ENCODE data around the gene LRRC59. TPM values are rescaled to one million over a fixed set of nuclear protein-coding genes. Genes with fewer than 3 reads are reported as not detected.
A peak's percentile ranks its signal among the peaks of the same experiment; 100 is the strongest.

Gene LRRC59
- total RNA-seq, 1 donor from 2014 or later: 73.9 TPM

DNA sequence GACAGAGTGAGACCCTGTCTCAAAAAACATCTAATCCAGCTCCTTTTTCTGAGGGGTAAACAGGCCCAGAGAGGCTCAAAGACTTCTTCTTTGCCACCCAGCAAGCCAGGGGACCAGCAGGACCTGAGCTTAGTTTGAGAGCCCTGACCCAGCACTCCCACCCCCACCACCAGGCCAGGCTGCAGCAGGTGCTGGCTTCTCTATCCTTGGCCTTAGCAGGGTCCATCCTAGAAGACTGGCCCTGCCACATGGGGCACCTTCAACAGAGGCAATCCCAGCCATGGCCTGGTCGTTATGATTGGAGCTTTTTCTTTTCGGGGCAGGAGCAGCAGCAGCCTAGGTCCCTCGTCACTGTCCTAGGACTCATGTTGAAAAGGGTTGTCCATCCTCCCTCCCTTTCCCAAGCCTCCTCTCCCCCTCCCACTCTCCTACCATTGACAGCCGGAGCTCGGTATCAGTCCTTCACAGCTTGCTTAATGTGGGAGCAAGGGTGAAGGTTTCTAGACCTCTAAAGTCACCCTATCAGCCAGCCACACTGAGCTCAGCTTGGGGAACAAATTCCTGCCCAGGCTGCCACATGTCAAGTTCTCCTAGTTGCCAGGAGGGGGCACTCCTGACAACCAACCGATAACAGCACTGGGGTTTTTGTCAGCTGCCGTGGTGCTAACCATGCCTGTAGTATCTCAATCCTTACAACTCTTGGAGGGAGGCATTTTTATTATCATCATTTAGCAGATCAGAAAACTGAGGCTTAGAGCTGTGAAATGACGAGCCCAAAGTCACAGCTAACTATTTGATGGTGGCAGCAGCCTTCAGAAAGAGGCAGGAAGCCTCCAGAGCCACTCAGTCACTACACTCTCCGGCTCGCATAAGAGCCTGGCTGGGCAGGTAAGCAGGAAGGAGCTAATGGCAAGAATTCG lies 35.5 kb downstream of the LRRC59 start:
- Mint-ChIP-seq H3K36me3 (ENCODE audit: unreplicated experiment) (no peaks in the 10 kb centered on the region), H3K4me3 (ENCODE audit: unreplicated experiment) (peak overlapping the region; percentile 25), H3K27ac (ENCODE audit: unreplicated experiment) (peak overlapping the region; percentile 62), H3K4me1 (ENCODE audit: low read depth, unreplicated experiment) (peaks cover 35% of the 10 kb centered on the region), H3K27me3 (ENCODE audit: unreplicated experiment) (peaks cover 6% of the 10 kb centered on the region), H3K9me3 (ENCODE audit: unreplicated experiment) (peaks cover 9% of the 10 kb centered on the region)
- DNase-seq: peak; percentile 54
- TF ChIP-seq, protein P1, sequence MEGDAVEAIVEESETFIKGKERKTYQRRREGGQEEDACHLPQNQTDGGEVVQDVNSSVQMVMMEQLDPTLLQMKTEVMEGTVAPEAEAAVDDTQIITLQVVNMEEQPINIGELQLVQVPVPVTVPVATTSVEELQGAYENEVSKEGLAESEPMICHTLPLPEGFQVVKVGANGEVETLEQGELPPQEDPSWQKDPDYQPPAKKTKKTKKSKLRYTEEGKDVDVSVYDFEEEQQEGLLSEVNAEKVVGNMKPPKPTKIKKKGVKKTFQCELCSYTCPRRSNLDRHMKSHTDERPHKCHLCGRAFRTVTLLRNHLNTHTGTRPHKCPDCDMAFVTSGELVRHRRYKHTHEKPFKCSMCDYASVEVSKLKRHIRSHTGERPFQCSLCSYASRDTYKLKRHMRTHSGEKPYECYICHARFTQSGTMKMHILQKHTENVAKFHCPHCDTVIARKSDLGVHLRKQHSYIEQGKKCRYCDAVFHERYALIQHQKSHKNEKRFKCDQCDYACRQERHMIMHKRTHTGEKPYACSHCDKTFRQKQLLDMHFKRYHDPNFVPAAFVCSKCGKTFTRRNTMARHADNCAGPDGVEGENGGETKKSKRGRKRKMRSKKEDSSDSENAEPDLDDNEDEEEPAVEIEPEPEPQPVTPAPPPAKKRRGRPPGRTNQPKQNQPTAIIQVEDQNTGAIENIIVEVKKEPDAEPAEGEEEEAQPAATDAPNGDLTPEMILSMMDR (IDR thresholded peaks at IDR 0.05; ENCODE audit: partially characterized antibody, unreplicated experiment): peak; percentile 74

DNA sequence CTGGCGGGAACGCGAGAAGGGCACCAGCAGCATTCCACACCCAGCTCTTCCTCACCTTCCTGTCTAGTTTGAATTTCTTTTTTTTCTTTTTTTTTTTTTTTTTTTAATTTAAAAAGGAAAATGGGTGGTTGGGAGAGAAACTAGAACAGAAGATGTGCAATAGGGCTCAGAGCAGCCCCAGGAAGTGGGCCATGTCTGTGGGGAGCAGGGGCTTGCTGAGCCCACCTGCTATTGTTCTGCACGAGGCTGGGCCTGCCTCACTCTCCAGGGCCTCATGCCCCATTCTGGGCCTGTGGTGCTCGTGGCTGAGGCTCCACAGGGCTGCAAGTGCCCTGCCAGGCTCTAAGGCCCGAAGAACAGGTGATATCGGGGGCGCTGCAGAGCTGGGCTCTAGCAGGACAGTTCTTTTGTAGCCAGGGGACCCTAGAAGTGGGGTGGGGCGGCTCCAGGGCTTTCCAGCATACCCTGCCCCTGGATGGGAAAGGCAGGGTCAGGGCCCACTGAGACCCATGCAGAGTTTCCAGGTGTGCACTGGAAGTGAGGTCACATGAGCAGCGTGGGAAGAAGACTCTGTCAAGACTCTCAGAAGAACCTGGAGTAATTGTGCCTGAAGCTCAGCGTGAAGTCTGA lies 36.7 kb downstream of the LRRC59 start:
- Mint-ChIP-seq H3K27me3 (ENCODE audit: unreplicated experiment) (peaks cover 6% of the 10 kb centered on the region), H3K36me3 (ENCODE audit: unreplicated experiment) (no peaks in the 10 kb centered on the region), H3K4me3 (ENCODE audit: unreplicated experiment) (no peak overlapping the region), H3K9me3 (ENCODE audit: unreplicated experiment) (peaks cover 9% of the 10 kb centered on the region), H3K4me1 (ENCODE audit: low read depth, unreplicated experiment) (peaks cover 27% of the 10 kb centered on the region), H3K27ac (ENCODE audit: unreplicated experiment) (no peak overlapping the region)
- TF ChIP-seq, protein P1 (IDR thresholded peaks at IDR 0.05; ENCODE audit: partially characterized antibody, unreplicated experiment): no peak
- DNase-seq: no peak

DNA sequence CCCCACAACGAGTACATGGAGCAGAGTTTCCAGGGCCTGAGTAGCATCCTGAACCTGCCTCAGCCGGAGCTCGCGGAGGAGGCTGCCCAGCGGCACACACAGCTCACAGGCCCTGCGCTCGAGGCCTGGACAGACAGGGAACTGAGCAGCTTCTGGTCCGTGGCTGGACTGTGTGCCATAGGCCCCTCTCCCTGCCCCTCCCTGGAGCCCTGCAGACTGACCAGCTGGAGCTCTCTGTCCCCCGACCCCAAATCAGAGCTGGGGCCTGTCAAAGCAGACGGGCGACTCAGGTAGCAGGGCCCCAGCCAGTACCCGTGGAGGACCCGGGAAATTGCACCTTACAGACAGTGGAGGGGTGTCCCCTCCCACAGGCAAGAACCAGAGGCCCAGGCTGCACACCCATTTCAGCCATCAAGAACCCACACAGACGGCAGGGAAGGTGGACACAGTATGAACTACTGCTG lies 37.3 kb downstream of the LRRC59 start:
- H3K4me3 Mint-ChIP-seq (ENCODE audit: unreplicated experiment): no peak overlapping the region
- H3K9me3 Mint-ChIP-seq (ENCODE audit: unreplicated experiment): peaks cover 9% of the 10 kb centered on the region
- TF ChIP-seq, protein P1 (IDR thresholded peaks at IDR 0.05; ENCODE audit: partially characterized antibody, unreplicated experiment): no peak
- H3K27me3 Mint-ChIP-seq (ENCODE audit: unreplicated experiment): peaks cover 6% of the 10 kb centered on the region
- H3K27ac Mint-ChIP-seq (ENCODE audit: unreplicated experiment): no peak overlapping the region
- no peak for DNase-seq
- peaks cover 22% of the 10 kb centered on the region for H3K4me1 Mint-ChIP-seq (ENCODE audit: low read depth, unreplicated experiment)
- no peaks in the 10 kb centered on the region for H3K36me3 Mint-ChIP-seq (ENCODE audit: unreplicated experiment)

DNA sequence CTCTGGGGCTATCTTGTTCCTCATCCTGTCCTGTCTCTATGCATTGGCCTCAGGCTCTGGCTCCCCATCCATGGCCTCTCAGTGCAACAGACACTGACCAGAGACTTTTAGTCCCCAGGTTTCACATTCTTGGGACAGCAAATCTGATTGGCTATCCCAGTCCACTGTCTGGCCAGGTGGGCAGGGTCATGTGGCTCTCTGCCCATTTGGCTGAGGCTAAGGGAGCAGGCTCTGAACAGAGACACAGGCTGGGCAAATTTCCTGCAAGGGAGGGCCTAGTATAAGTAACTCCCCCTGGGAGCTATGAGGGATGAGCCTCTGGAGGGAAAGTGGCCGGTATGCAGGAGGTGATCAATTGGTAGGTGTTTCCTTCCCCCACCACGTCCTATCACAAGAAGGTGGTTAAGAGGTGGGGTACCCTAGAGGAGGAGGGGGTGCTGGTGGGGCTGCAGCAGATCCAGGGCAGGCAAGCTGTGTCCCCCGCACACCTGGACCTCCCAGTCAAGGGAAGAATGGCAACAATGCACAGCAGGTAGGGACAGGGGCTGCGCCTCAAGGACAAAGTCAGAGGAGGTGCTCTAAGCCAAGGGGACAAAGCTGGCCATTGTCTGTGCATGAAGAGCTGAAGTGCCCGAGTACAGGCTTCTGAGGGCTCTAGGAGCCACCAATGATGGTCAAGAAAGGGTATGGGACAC lies 38.2 kb downstream of the LRRC59 start:
- DNase-seq: no peak
- no peak overlapping the region for H3K27ac Mint-ChIP-seq (ENCODE audit: unreplicated experiment)
- H3K27me3 Mint-ChIP-seq (ENCODE audit: unreplicated experiment): peaks cover 8% of the 10 kb centered on the region
- no peak overlapping the region for H3K4me3 Mint-ChIP-seq (ENCODE audit: unreplicated experiment)
- TF ChIP-seq, protein P1 (IDR thresholded peaks at IDR 0.05; ENCODE audit: partially characterized antibody, unreplicated experiment): no peak
- peaks cover 9% of the 10 kb centered on the region for H3K9me3 Mint-ChIP-seq (ENCODE audit: unreplicated experiment)
- no peaks in the 10 kb centered on the region for H3K36me3 Mint-ChIP-seq (ENCODE audit: unreplicated experiment)
- peaks cover 13% of the 10 kb centered on the region for H3K4me1 Mint-ChIP-seq (ENCODE audit: low read depth, unreplicated experiment)
